ENCODE results near the gene VSTM4. TPM values are rescaled to one million over a fixed set of nuclear protein-coding genes. Genes with fewer than 3 reads are reported as not detected.

The VSTM4 gene
- total and polyA plus RNA-seq, 2 experiments from 2014 or later, result 9.0 to 10.2 TPM

- no peak for TF ChIP-seq CTCF (IDR thresholded peaks at IDR 0.05; ENCODE audit: poor library complexity)
- TF ChIP-seq EZH2 (IDR thresholded peaks at IDR 0.05; ENCODE audit: borderline replicate concordance), result no peak
- no peak for TF ChIP-seq EZH2phosphoT487 (IDR thresholded peaks at IDR 0.05; ENCODE audit: low read depth, severe bottlenecking, unreplicated experiment)
- Histone ChIP-seq H3K4me2 (no peak overlapping the region), H3K79me2 (no peaks in the 10 kb centered on the region), H3K27ac (no peak overlapping the region), H2AFZ (no peak overlapping the region), H4K20me1 (ENCODE audit: insufficient read depth, poor library complexity, severe bottlenecking) (no peaks in the 10 kb centered on the region), H3K4me3 (no peak overlapping the region), H3K9me2 (replicated peaks; ENCODE audit: insufficient read depth) (no peaks in the 10 kb centered on the region), H3K9me3 (ENCODE audit: low read depth) (no peaks in the 10 kb centered on the region), H3K36me3 (replicated peaks; ENCODE audit: insufficient read depth, low read depth) (no peaks in the 10 kb centered on the region), H3K4me1 (ENCODE audit: insufficient read depth) (no peaks in the 10 kb centered on the region), H3K27me3 (no peaks in the 10 kb centered on the region)
- WGBS (ENCODE audit: low lambda C conversion rate, missing lambda C conversion rate), result 69% methylated on average over 4 of the region's 4 CpGs
- no peak for DNase-seq (ENCODE audit: low spot score)
These were observed 13.5 kb upstream of the VSTM4 start for GRCh38 chr10:49128854-49129253.

GRCh38 chr10:49123981-49124950 is 8.9 kb upstream of the VSTM4 start:
- no peaks in the 10 kb centered on the region for H3K9me3 ChIP-seq (ENCODE audit: low read depth)
- H2AFZ ChIP-seq, result no peak overlapping the region
- no peaks in the 10 kb centered on the region for H3K27me3 ChIP-seq
- no peak overlapping the region for H3K27ac ChIP-seq
- H3K9me2 ChIP-seq (replicated peaks; ENCODE audit: insufficient read depth), result no peaks in the 10 kb centered on the region
- no peaks in the 10 kb centered on the region for H4K20me1 ChIP-seq (ENCODE audit: insufficient read depth, poor library complexity, severe bottlenecking)
- no peaks in the 10 kb centered on the region for H3K79me2 ChIP-seq
- no peak for DNase-seq (ENCODE audit: low spot score)
- no peaks in the 10 kb centered on the region for H3K36me3 ChIP-seq (replicated peaks; ENCODE audit: insufficient read depth, low read depth)
- 83% methylated on average over 7 of the region's 7 CpGs for WGBS (ENCODE audit: low lambda C conversion rate, missing lambda C conversion rate)
- H3K4me2 ChIP-seq, result no peak overlapping the region
- TF ChIP-seq EZH2phosphoT487 (IDR thresholded peaks at IDR 0.05; ENCODE audit: low read depth, severe bottlenecking, unreplicated experiment) (no peak), EZH2 (IDR thresholded peaks at IDR 0.05; ENCODE audit: borderline replicate concordance) (no peak), CTCF (IDR thresholded peaks at IDR 0.05; ENCODE audit: poor library complexity) (no peak)
- H3K4me1 ChIP-seq (ENCODE audit: insufficient read depth), result no peaks in the 10 kb centered on the region
- no peak overlapping the region for H3K4me3 ChIP-seq

GRCh38 chr10:49120911-49121310 is 5.6 kb upstream of the VSTM4 start:
- Histone ChIP-seq H3K27me3 (peaks cover 5% of the 10 kb centered on the region), H3K9me3 (ENCODE audit: low read depth) (no peaks in the 10 kb centered on the region), H4K20me1 (ENCODE audit: insufficient read depth, poor library complexity, severe bottlenecking) (no peaks in the 10 kb centered on the region), H2AFZ (no peak overlapping the region), H3K79me2 (no peaks in the 10 kb centered on the region), H3K4me3 (no peak overlapping the region), H3K4me2 (no peak overlapping the region), H3K4me1 (ENCODE audit: insufficient read depth) (no peaks in the 10 kb centered on the region), H3K27ac (no peak overlapping the region), H3K9me2 (replicated peaks; ENCODE audit: insufficient read depth) (no peaks in the 10 kb centered on the region), H3K36me3 (replicated peaks; ENCODE audit: insufficient read depth, low read depth) (no peaks in the 10 kb centered on the region)
- no peak for DNase-seq (ENCODE audit: low spot score)
- WGBS (ENCODE audit: low lambda C conversion rate, missing lambda C conversion rate), result 79% methylated on average over 3 of the region's 3 CpGs
- TF ChIP-seq EZH2 (IDR thresholded peaks at IDR 0.05; ENCODE audit: borderline replicate concordance) (no peak), CTCF (IDR thresholded peaks at IDR 0.05; ENCODE audit: poor library complexity) (no peak), EZH2phosphoT487 (IDR thresholded peaks at IDR 0.05; ENCODE audit: low read depth, severe bottlenecking, unreplicated experiment) (no peak)

Measured in hepatocyte (in vitro differentiated cells).